Measurements from ENCODE around the gene CYP2A13.
"Not testable (repeated sequence)": the region's sequence is repeated elsewhere in the genome, so short reads cannot be mapped to it uniquely, and the experiment has no call there.

Gene CYP2A13

GRCh38 chr19:41088151-41088550 lies at the start of gene CYP2A13:
CYP2A13 (plus strand) TSS chr19:41088451; CDS start chr19:41088472, 21 bp downstream.
- DNase-seq (ENCODE audit: low read depth), result no peak
- TF ChIP-seq CTCF (IDR thresholded peaks at IDR 0.05; ENCODE audit: insufficient read depth, low read depth, low read length, missing control alignments), result no peak
- no peak within 1 kb of the TSS for H3K4me3 ChIP-seq (ENCODE audit: low read length)

- H3K4me3 ChIP-seq (ENCODE audit: low read length), result no peak overlapping the region
- no peak for DNase-seq (ENCODE audit: low read depth)
- no peak for TF ChIP-seq CTCF (IDR thresholded peaks at IDR 0.05; ENCODE audit: insufficient read depth, low read depth, low read length, missing control alignments)
Observed at GRCh38 chr19:41039806-41040205, 48.4 kb upstream of the CYP2A13 start.

GRCh38 chr19:41045095-41045494 lies 43.2 kb upstream of the CYP2A13 start:
- not testable (repeated sequence) for DNase-seq (ENCODE audit: low read depth); H3K4me3 ChIP-seq (ENCODE audit: low read length)

- TF ChIP-seq CTCF (IDR thresholded peaks at IDR 0.05; ENCODE audit: insufficient read depth, low read depth, low read length, missing control alignments), result no peak
- DNase-seq (ENCODE audit: low read depth), result no peak
- H3K4me3 ChIP-seq (ENCODE audit: low read length), result no peak overlapping the region
Observed at GRCh38 chr19:41050426-41050825, 37.8 kb upstream of the CYP2A13 start.

GRCh38 chr19:41052162-41052561 lies 36.1 kb upstream of the CYP2A13 start:
- not testable (repeated sequence) for DNase-seq (ENCODE audit: low read depth); H3K4me3 ChIP-seq (ENCODE audit: low read length)

- DNase-seq (ENCODE audit: low read depth), result not testable (repeated sequence)
Observed at GRCh38 chr19:41053331-41053730, 34.9 kb upstream of the CYP2A13 start.

GRCh38 chr19:41064974-41065569 lies 23.2 kb upstream of the CYP2A13 start:
- DNase-seq (ENCODE audit: low read depth), result peak; percentile 3
- no peak overlapping the region for H3K4me3 ChIP-seq (ENCODE audit: low read length)
- no peak for TF ChIP-seq CTCF (IDR thresholded peaks at IDR 0.05; ENCODE audit: insufficient read depth, low read depth, low read length, missing control alignments)

More at GRCh38 chr19:41053331-41053730, 34.9 kb upstream of the CYP2A13 start:
- H3K4me3 ChIP-seq (ENCODE audit: low read length), result not testable (repeated sequence)

- no peak overlapping the region for H3K4me3 ChIP-seq (ENCODE audit: low read length)
- DNase-seq (ENCODE audit: low read depth), result no peak
- no peak for TF ChIP-seq CTCF (IDR thresholded peaks at IDR 0.05; ENCODE audit: insufficient read depth, low read depth, low read length, missing control alignments)
Observed at GRCh38 chr19:41076286-41076685, 12.0 kb upstream of the CYP2A13 start.

- peak; percentile 24 for DNase-seq (ENCODE audit: low read depth)
- TF ChIP-seq CTCF (IDR thresholded peaks at IDR 0.05; ENCODE audit: insufficient read depth, low read depth, low read length, missing control alignments), result no peak
- no peak overlapping the region for H3K4me3 ChIP-seq (ENCODE audit: low read length)
Observed at GRCh38 chr19:41083516-41083915, 4.7 kb upstream of the CYP2A13 start.

All from epithelial cell of esophagus (primary cell).